Body of pancreas (tissue), 2 donors: Measurements from ENCODE around the gene SRPK2. TPM values are rescaled to one million over a fixed set of nuclear protein-coding genes. Genes with fewer than 3 reads are reported as not detected.

Experiments
- small RNA-seq: library from RNA; depleted of rRNA; stranded (forward); fragments of <200 nt; gene quantifications from one replicate; pipeline ENCODE3, GENCODE V24; 2016
- total RNA-seq, 2 donors: library from RNA; depleted of rRNA; stranded (reverse); fragments of >200 nt; gene quantifications; one replicate each; pipeline ENCODE4 v1.1.0, GENCODE V29; 2016

Gene SRPK2
- total RNA-seq, 2 donors from 2014 or later, result 23.4 to 31.1 TPM

Small RNA genes lying within 50 kb of the gene (small RNA-seq; reads per million reads assigned to genes)
- gene AC005070.2 (not detected), gene RNU6-1322P (not detected)

Other genes starting within 250 kb of the SRPK2 start
- gene PUS7, start 133.3 kb upstream of the SRPK2 start, total RNA-seq, result 10 to 100 TPM; 10.6 to 11.9 TPM
- gene RINT1, start 143.3 kb upstream of the SRPK2 start, total RNA-seq, result 10 to 100 TPM; 26.5 to 33.0 TPM
- gene EFCAB10, start 192.6 kb upstream of the SRPK2 start, total RNA-seq, result not detected